SU-DHL-6 (cell line): ENCODE results near the gene CHSY3.

Experiments used
- H2AFZ ChIP-seq: fragments of 200-600 bp; sonication (generic); 2 replicates; pipeline ENCODE4 v1.6.1; 2014; ENCODE audit warnings: low read depth, mild to moderate bottlenecking, moderate library complexity, mixed read lengths, antibody characterized with exemption, low read length; ENCODE audit not compliant: severe bottlenecking
- H3F3A ChIP-seq: fragments of 200-600 bp; shearing (Covaris generic); 2 replicates; pipeline ENCODE4 v1.6.0; 2016; ENCODE audit warnings: antibody characterized with exemption, mild to moderate bottlenecking; ENCODE audit not compliant: insufficient read depth
- H3K27ac ChIP-seq: fragments of 200-600 bp; sonication (generic); 2 replicates; pipeline ENCODE4 v1.5.1; 2016; ENCODE audit warnings: low read depth, mild to moderate bottlenecking, low read length, moderate library complexity, mixed read lengths
- H3K27me3 ChIP-seq: fragments of 200-600 bp; sonication (generic), shearing (Covaris generic); 2 replicates; pipeline ENCODE4 v1.6.0; 2014; ENCODE audit warnings: mild to moderate bottlenecking, low read length
- H3K36me3 ChIP-seq: fragments of 200-600 bp; sonication (generic); 2 replicates; pipeline ENCODE4 v1.6.1; 2014; ENCODE audit warnings: mild to moderate bottlenecking, low read length, mixed read lengths
- H3K4me2 ChIP-seq: fragments of 300-600, 200-600 bp; shearing (Covaris generic), sonication (generic); 2 replicates; pipeline ENCODE4 v1.6.0; 2014; ENCODE audit warnings: low read length, low read depth, mild to moderate bottlenecking; ENCODE audit not compliant: poor library complexity, severe bottlenecking
- H3K4me3 ChIP-seq: fragments of 200-600 bp; sonication (generic); 2 replicates; pipeline ENCODE4 v1.5.1; 2014; ENCODE audit warnings: antibody characterized with exemption, low read length, mild to moderate bottlenecking, mixed read lengths; ENCODE audit not compliant: insufficient read depth, poor library complexity, severe bottlenecking
- H3K79me2 ChIP-seq: fragments of 200-600 bp; sonication (generic); 2 replicates; pipeline ENCODE4 v1.6.1; 2014; ENCODE audit warnings: mild to moderate bottlenecking, low read length, moderate library complexity; ENCODE audit not compliant: insufficient read depth
- H3K9ac ChIP-seq: fragments of 200-600 bp; sonication (generic); 2 replicates; pipeline ENCODE4 v1.7.0; 2014; ENCODE audit warnings: mild to moderate bottlenecking, low read length
- H3K9me2 ChIP-seq: fragments of 200-600 bp; sonication (generic); replicated peaks from 2 replicates; pipeline ENCODE4 v1.6.1; 2014; ENCODE audit warnings: low read length; ENCODE audit not compliant: insufficient read depth
- H3K9me3 ChIP-seq: fragments of 200-600 bp; sonication (generic); 2 replicates; pipeline ENCODE4 v1.6.1; 2014; ENCODE audit warnings: low read length, mixed read lengths; ENCODE audit not compliant: insufficient read depth
- H4K20me1 ChIP-seq: fragments of 200-600 bp; sonication (generic); 2 replicates; pipeline ENCODE4 v1.6.1; 2014; ENCODE audit warnings: low read depth, mild to moderate bottlenecking, antibody characterized with exemption, low read length, moderate library complexity, mixed read lengths
- EZH2phosphoT487 ChIP-seq: fragments of 200-600 bp; sonication (generic), shearing (Covaris generic); conservative IDR thresholded peaks from 2 replicates; pipeline ENCODE4 v1.6.1; 2018; ENCODE audit warnings: mild to moderate bottlenecking, antibody characterized with exemption, low read length, moderate library complexity, mixed read lengths
- TF ChIP-seq, protein P1 (sequence below): fragments of 200-600 bp; sonication (generic); IDR thresholded peaks from one replicate; pipeline ENCODE4 v1.5.1; 2017; ENCODE audit warnings: antibody characterized with exemption, mild to moderate bottlenecking, low read length, moderate library complexity; ENCODE audit not compliant: insufficient read depth, poor library complexity, severe bottlenecking

Gene CHSY3

DNA sequence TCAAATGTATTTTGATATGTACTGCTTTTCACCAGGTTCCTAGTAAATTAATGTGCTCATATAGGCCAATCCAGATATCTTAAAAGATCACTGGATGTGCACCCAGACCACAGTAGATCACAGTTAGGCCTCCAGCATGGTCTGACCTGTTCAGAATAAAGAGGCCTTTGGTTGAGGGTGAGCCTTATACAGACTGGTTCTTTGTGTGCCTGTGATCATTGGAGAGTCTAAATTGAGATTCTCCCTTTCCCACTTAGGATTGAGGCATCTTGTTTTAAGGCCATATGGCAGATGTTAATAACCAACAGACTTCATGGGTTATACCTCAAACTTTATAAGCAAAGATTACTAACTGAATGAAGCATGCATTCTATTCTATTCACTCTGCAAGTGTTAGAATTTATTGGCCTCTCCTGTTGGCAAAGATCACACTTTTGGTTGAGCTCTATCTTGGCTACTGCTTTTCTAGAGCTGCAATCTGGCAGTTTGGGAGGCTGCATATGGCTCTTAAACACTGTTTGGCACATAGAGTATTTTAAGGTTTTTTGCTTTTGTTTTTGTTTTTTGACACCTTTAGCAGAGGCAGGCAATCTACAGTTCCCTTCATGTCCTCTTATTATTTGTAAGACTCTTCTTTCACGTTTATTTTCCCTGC, 8.5 kb downstream of the CHSY3 start:
- no peaks in the 10 kb centered on the region for H3K36me3 ChIP-seq
- no peaks in the 10 kb centered on the region for H3K9me2 ChIP-seq
- H4K20me1 ChIP-seq: no peaks in the 10 kb centered on the region
- no peak overlapping the region for H3K27ac ChIP-seq
- no peaks in the 10 kb centered on the region for H3K27me3 ChIP-seq
- H3K9ac ChIP-seq: no peak overlapping the region
- H2AFZ ChIP-seq: no peak overlapping the region
- TF ChIP-seq, protein P1, sequence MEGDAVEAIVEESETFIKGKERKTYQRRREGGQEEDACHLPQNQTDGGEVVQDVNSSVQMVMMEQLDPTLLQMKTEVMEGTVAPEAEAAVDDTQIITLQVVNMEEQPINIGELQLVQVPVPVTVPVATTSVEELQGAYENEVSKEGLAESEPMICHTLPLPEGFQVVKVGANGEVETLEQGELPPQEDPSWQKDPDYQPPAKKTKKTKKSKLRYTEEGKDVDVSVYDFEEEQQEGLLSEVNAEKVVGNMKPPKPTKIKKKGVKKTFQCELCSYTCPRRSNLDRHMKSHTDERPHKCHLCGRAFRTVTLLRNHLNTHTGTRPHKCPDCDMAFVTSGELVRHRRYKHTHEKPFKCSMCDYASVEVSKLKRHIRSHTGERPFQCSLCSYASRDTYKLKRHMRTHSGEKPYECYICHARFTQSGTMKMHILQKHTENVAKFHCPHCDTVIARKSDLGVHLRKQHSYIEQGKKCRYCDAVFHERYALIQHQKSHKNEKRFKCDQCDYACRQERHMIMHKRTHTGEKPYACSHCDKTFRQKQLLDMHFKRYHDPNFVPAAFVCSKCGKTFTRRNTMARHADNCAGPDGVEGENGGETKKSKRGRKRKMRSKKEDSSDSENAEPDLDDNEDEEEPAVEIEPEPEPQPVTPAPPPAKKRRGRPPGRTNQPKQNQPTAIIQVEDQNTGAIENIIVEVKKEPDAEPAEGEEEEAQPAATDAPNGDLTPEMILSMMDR: no peak
- no peak for TF ChIP-seq EZH2phosphoT487
- H3K9me3 ChIP-seq: no peaks in the 10 kb centered on the region
- no peak overlapping the region for H3K4me3 ChIP-seq
- no peaks in the 10 kb centered on the region for H3F3A ChIP-seq
- H3K4me2 ChIP-seq: no peak overlapping the region
- no peaks in the 10 kb centered on the region for H3K79me2 ChIP-seq

GRCh38 chr5:129915415-129915814, 11.2 kb downstream of the CHSY3 start:
- Histone ChIP-seq H3F3A (no peaks in the 10 kb centered on the region), H3K79me2 (no peaks in the 10 kb centered on the region), H4K20me1 (no peaks in the 10 kb centered on the region), H3K9me2 (no peaks in the 10 kb centered on the region), H3K4me2 (no peak overlapping the region), H2AFZ (no peak overlapping the region), H3K36me3 (no peaks in the 10 kb centered on the region), H3K27me3 (no peaks in the 10 kb centered on the region), H3K9ac (no peak overlapping the region), H3K27ac (no peak overlapping the region), H3K4me3 (no peak overlapping the region), H3K9me3 (no peaks in the 10 kb centered on the region)
- TF ChIP-seq, protein P1: no peak

DNA sequence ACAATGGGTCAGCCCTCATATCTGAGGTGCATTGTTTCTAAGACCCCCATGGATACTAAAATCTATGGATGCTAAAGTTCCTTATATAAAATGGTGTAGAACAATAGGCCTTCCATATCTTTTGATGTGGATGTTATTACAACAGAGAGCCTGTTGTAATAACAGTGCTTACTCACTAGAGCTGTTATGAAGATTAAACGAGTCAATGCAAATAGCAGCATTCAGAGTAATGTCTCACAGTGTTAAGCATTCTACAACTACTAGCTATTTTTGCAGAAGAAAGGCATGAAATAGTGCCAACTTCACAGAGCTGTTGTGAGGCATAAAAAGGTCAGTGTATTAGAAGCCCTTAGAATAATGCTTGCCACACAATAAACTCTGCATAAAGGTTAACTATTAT, 13.0 kb downstream of the CHSY3 start:
- no peaks in the 10 kb centered on the region for H3K9me2 ChIP-seq

More for the DNA sequence above, 13.0 kb downstream of the CHSY3 start:
- Histone ChIP-seq H3K27ac (no peak overlapping the region), H3K27me3 (no peaks in the 10 kb centered on the region), H2AFZ (no peak overlapping the region), H3K9me3 (no peaks in the 10 kb centered on the region), H3K79me2 (no peaks in the 10 kb centered on the region), H3K9ac (no peak overlapping the region), H3K36me3 (no peaks in the 10 kb centered on the region), H3F3A (no peaks in the 10 kb centered on the region), H3K4me3 (no peak overlapping the region), H3K4me2 (no peak overlapping the region), H4K20me1 (no peaks in the 10 kb centered on the region)
- TF ChIP-seq EZH2phosphoT487: no peak
- TF ChIP-seq, protein P1: no peak
